PC-9 (cell line): ENCODE measurements around the gene SLC25A21.

ENCODE experiments used
- EZH2 ChIP-seq: fragments of 200-600 bp; sonication (generic); IDR thresholded peaks from 2 replicates; pipeline ENCODE4 v1.8.0; 2017; ENCODE audit warnings: antibody characterized with exemption, low read depth
- TF ChIP-seq, protein P1 (sequence below): fragments of 200-600 bp; sonication (generic); conservative IDR thresholded peaks from 2 replicates; pipeline ENCODE4 v1.6.1; 2017; ENCODE audit warnings: mixed run types, antibody characterized with exemption, mild to moderate bottlenecking, moderate library complexity

DNA sequence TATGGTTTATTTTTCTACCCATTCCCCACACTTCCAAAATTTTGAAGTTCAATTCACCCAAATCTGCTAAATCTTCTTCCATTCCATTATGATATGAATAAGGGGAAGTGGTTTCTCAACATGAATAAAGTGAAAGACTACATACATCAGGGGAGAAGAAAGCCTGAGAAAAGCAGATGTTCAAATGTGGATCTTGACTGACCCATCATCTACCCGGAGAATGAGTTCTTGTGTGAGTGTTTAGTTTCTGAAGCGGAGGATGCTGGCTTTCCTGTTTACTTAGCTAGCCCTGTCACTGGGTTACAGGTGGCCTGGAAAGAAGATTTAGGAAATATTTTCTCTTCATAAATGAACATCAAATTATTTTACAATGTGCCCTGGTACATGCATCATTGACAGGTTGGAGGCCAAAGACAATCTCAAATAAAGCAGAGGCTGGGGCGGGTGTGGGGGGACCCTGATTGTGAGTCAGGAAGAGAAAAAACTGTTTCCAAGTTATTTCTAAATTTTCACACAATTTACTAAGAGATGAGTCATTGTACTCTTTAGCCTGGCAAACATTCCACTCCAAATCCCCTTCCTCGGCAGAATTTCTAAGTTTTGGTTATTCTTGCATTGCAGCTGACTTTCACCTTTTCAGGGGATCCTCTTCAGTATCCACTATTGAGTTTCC is 135.6 kb downstream of the SLC25A21 start:
- TF ChIP-seq, protein P1, sequence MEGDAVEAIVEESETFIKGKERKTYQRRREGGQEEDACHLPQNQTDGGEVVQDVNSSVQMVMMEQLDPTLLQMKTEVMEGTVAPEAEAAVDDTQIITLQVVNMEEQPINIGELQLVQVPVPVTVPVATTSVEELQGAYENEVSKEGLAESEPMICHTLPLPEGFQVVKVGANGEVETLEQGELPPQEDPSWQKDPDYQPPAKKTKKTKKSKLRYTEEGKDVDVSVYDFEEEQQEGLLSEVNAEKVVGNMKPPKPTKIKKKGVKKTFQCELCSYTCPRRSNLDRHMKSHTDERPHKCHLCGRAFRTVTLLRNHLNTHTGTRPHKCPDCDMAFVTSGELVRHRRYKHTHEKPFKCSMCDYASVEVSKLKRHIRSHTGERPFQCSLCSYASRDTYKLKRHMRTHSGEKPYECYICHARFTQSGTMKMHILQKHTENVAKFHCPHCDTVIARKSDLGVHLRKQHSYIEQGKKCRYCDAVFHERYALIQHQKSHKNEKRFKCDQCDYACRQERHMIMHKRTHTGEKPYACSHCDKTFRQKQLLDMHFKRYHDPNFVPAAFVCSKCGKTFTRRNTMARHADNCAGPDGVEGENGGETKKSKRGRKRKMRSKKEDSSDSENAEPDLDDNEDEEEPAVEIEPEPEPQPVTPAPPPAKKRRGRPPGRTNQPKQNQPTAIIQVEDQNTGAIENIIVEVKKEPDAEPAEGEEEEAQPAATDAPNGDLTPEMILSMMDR: no peak
- no peak for TF ChIP-seq EZH2
